ENCODE results near the gene EHMT1. TPM values are rescaled to one million over a fixed set of nuclear protein-coding genes. Genes with fewer than 3 reads are reported as not detected.

EHMT1 gene
- total and polyA plus RNA-seq, 8 donors: 29.9 to 51.1 (median 32.6) TPM

GRCh38 chr9:137795156-137795666 lies 176.4 kb downstream of the EHMT1 start:
- Histone ChIP-seq H3K36me3 (peaks cover 0 to 22% (median 0%) of the 10 kb centered on the region in 3 donors), H3K27ac (no peak overlapping the region), H3K4me1 (peaks cover 0 to 13% (median 7%) of the 10 kb centered on the region in 3 donors), H3K9me3 (no peaks in the 10 kb centered on the region), H3K4me3 (no peak overlapping the region), H3K27me3 (no peaks in the 10 kb centered on the region)
- WGBS, 2 donors: 29 to 41% methylated on average over 9 of the region's 9 CpGs
- no peak for TF ChIP-seq CTCF (IDR thresholded peaks at IDR 0.05)
- intact Hi-C loops (cut with DNase I): no loop called here
- ATAC-seq: peak; percentile 64 to 81 (median 73)
- FAIRE-seq: no peak
- peak in 3 of 6 donors; percentile 37 to 62 (median 38) for DNase-seq

- no peak overlapping the region for H3K4me3 ChIP-seq
- H3K9me3 ChIP-seq: no peaks in the 10 kb centered on the region
- peaks cover 0 to 13% (median 7%) of the 10 kb centered on the region in 3 donors for H3K4me1 ChIP-seq
- H3K27me3 ChIP-seq: no peaks in the 10 kb centered on the region
- ATAC-seq: peak; percentile 65 to 77 (median 75)
- intact Hi-C loops (cut with DNase I): no loop called here
- no peak for FAIRE-seq
- DNase-seq: peak in 5 of 6 donors; percentile 49 to 70 (median 52)
- H3K36me3 ChIP-seq: peaks cover 0 to 10% (median 0%) of the 10 kb centered on the region in 3 donors
- no peak for TF ChIP-seq CTCF (IDR thresholded peaks at IDR 0.05)
- H3K27ac ChIP-seq: peak overlapping the region in 2 of 4 donors; percentile 7 to 10
- WGBS, 2 donors: 43 to 48% methylated on average over 18 to 19 of the region's 19 CpGs
These were observed 178.7 kb downstream of the EHMT1 start for GRCh38 chr9:137797206-137798120.

- intact Hi-C loops (cut with DNase I): no loop called here
- Histone ChIP-seq H3K4me1 (peaks cover 0 to 13% (median 7%) of the 10 kb centered on the region in 3 donors), H3K9me3 (no peaks in the 10 kb centered on the region), H3K27me3 (no peaks in the 10 kb centered on the region), H3K4me3 (no peak overlapping the region), H3K36me3 (peaks cover 0 to 5% (median 0%) of the 10 kb centered on the region in 3 donors), H3K27ac (peak overlapping the region in 2 of 4 donors; percentile 7 to 10)
- WGBS, 2 donors: 89% methylated on average over 9 of the region's 9 CpGs
- no peak for TF ChIP-seq CTCF (IDR thresholded peaks at IDR 0.05)
- no peak for DNase-seq
- FAIRE-seq: no peak
- ATAC-seq: no peak
These were observed 179.3 kb downstream of the EHMT1 start for GRCh38 chr9:137798142-137798541.

GRCh38 chr9:137798901-137799629 lies 180.3 kb downstream of the EHMT1 start:
- no peaks in the 10 kb centered on the region for H3K9me3 ChIP-seq
- peak in 1 of 6 donors; percentile 54 for DNase-seq
- FAIRE-seq: no peak
- TF ChIP-seq CTCF (IDR thresholded peaks at IDR 0.05): no peak
- H3K36me3 ChIP-seq: peaks cover 0 to 2% (median 0%) of the 10 kb centered on the region in 3 donors
- ATAC-seq: no peak
- intact Hi-C loops (cut with DNase I): no loop called here
- whole genome bisulfite sequencing, 2 donors: 93 to 95% methylated on average over 21 of the region's 21 CpGs
- H3K27me3 ChIP-seq: no peaks in the 10 kb centered on the region
- H3K4me1 ChIP-seq: peaks cover 0 to 13% (median 7%) of the 10 kb centered on the region in 3 donors
- H3K4me3 ChIP-seq: no peak overlapping the region
- H3K27ac ChIP-seq: no peak overlapping the region
